GM20431 (cell line): Measurements from ENCODE around the gene NMBR.
"Not testable (repeated sequence)": the region's sequence is repeated elsewhere in the genome, so short reads cannot be mapped to it uniquely, and the experiment has no call there.

Experiments used
- in situ Hi-C: fragments of 300-500 bp; cut with MseI, MboI; formaldehyde crosslinking; loops from one replicate; pipeline ENCODE4 v1.15.0; 2020; ENCODE audit warnings: low sequenced_read_pairs; ENCODE audit not compliant: unreplicated experiment

NMBR gene

GRCh38 chr6:142155895-142156757 is 9.2 kb upstream of the NMBR start:
- in situ Hi-C loops = no loop called here

- in situ Hi-C loops = no loop called here
These were observed 8.2 kb upstream of the NMBR start for GRCh38 chr6:142155091-142155490.

DNA sequence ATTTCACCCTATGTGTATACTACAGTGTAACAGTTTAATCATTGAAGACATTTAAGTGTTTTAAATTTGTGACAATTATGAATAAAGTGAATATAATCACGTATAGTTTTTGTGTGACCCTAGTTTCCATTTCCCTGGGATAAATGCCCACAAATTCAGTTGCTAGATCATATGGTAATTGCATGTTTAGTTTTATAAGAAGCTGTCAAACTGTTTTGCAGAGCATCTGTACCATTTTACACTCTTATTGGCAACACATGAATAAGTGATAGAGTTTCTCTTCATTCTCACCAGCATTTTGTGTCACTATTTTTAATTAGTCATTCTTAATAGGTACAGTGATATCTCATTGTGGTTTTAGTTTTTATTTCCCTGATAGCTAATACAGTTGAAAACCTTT is 7.4 kb upstream of the NMBR start:
- in situ Hi-C loops = no loop called here

DNA sequence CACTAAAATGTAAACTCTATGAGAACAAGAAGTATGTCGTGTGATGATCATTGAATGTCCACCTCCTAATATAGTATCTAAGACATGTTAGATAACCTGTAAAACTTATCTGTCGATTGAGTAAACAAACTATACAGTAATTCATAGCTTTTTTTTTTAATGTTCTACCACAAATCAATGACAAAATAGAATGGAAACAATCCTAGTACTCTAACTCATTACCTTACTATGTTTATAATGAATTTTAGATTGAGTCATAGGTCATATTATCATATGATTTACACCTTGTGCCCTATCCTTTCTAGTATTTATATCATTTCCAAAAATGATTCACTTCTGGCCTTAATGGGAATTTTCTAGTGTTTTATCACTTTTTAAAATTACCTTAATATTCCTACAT is 6.3 kb upstream of the NMBR start:
- in situ Hi-C loops = no loop called here

DNA sequence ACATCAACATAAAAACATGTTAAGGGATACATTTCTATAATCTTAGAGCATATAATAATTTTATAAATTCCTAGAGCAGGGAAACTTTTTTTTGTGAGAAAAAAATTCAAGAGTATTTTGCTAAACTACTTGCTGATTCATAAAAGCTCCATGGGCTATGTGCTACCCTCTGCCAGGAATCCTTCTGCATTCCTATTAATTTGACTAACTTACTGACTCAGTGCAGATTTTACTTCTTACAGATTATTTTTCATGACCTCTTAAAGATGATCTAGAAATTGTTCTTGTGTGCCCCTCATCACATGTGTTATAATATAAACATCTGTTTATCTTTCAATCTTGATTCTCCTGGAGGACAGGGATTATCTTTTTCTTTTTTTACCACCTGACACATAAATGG is 5.8 kb upstream of the NMBR start:
- in situ Hi-C loops = no loop called here

DNA sequence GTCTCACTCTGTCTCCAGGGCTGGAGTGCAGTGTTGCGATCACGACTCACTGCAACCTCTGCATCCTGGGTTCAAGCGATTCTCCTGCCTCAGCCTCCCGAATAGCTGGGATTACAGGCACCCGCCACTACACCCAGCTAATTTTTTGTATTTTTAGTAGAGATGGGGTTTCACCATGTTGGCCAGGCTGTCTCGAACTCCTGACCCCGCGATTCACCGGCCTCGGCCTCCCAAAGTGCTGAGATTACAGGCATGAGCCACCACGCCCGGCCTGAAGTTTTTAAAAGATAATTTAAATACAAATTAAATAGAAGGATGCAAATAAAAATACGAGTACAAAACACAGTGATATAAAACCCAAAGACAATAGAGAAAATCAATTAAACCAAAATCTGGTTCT is 5.4 kb downstream of the NMBR start:
- in situ Hi-C loops = loop anchor here (25.0 kb wide), 1 partner anchor 246 kb away; no protein-coding TSS in a partner anchor

GRCh38 chr6:142138876-142139275 is 8.0 kb downstream of the NMBR start:
- in situ Hi-C loops = loop anchor here (25.0 kb wide), 1 partner anchor 248 kb away; no protein-coding TSS in a partner anchor

GRCh38 chr6:142132625-142133024 is 14.3 kb downstream of the NMBR start, which contains the start of gene GJE1:
TSS of gene GJE1 (plus strand) at chr6:142132925. CDS start at chr6:142133159, 234 bp downstream.
- in situ Hi-C loops = loop anchor here (25.0 kb wide), 1 partner anchor 255 kb away; no protein-coding TSS in a partner anchor

DNA sequence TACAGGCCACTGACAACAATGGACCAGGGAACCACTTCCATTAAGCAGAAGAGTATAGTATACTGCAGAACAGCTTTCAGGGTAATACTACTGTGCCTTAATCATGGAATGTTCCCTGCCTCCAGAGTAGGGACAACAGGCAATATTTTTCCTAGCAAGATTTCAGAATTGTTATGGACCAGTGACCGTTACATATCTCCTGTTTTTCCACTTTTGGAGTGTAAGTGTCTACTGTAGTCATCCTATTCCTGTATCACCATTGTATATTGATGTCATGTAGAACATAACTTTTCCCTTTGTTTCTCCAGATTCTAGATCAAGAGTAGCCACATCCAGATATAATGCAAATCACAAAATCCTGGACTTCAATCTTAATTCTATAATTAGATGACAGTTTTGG is 16.1 kb downstream of the NMBR start:
- in situ Hi-C loops = loop anchor here (25.0 kb wide), 1 partner anchor 256 kb away; no protein-coding TSS in a partner anchor

DNA sequence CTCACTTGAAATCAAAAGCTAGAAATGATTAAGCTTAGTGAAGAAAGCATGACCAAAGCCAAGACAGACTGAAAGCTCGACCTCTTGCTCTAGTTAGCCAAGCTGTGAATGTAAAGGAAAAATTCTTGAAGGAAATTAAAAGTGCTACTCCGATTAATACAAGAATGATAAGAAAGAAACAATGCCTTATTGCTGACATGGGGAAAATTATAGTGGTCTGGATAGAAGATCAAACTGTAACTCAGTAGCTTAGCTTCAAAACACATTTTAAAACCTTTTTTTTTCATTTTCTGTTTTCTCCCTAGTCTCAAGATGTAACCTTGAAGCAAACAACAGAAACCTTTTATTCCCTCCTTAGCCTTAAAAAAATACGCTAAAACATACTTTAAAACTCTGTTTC is 25.6 kb downstream of the NMBR start:
- in situ Hi-C loops = no loop called here

DNA sequence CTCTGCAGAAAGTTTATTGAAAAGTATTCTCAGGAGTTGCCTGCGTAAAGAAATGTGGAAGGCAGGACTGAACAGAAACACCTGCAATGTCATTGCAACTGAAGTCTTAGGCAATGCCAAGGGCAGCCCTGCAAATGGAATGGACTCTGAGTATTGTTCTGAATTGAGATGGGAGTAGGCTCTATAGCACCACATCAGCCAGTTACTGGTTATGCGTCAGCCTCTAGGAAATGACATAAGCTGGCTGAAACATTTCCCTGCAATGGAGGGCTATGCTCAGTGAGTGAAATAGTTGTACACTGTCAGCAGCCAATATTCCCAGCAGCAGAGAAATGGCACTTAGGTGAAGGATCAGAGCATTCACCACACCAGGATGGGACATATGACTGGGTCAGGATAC is 28.0 kb downstream of the NMBR start:
- in situ Hi-C loops = no loop called here

DNA sequence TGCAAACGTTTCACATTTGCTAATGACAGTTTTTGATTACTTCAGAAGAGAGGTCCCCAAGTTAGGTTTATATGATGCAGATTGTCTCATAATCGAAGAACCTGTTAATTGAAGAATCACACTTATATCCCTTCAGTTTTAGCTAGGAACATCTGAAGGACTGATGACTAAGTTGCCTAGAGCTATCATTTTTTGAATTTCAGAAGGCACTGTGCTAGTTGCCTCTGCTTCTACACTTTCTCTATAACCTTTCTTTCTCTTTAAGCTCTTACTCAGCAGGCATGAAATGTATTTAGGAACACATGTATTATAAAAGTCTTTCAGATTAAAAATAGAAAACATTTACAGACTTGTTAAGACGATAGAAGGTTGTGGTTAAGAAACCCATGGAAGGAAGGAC is 28.6 kb downstream of the NMBR start:
- in situ Hi-C loops = no loop called here

- in situ Hi-C loops = no loop called here
These were observed 29.6 kb downstream of the NMBR start for GRCh38 chr6:142117366-142117765.

DNA sequence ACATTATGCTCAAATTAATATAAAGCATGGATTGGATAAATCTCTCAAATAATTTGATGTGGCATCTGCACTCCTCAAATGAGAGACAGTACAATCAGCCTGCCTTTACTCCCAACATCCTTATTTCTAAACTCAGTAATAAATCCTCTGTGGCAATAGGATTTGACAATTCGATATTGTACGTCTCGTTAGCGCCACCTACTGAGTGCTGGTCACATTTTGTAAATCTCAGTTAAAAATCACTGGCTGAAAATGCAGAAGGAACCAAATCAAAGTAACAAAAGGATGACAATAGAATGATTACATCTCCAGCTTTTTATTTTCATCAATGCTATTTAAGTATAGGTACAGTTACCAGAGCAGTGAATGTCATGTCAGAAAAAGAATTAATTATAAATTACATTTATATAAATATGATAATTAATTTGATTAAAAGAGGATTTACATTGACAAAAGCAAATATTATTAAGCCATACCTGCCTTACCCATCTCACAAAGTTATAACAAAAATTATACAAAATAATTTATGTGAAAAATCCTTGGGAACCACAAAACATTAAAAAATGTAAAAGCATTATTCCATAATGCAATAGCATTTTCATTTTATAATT is 34.4 kb downstream of the NMBR start:
- in situ Hi-C loops = no loop called here

- in situ Hi-C loops = not testable (repeated sequence)
These were observed 36.1 kb downstream of the NMBR start for GRCh38 chr6:142110820-142111219.

GRCh38 chr6:142104820-142105219 is 42.1 kb downstream of the NMBR start:
- in situ Hi-C loops = not testable (repeated sequence)

DNA sequence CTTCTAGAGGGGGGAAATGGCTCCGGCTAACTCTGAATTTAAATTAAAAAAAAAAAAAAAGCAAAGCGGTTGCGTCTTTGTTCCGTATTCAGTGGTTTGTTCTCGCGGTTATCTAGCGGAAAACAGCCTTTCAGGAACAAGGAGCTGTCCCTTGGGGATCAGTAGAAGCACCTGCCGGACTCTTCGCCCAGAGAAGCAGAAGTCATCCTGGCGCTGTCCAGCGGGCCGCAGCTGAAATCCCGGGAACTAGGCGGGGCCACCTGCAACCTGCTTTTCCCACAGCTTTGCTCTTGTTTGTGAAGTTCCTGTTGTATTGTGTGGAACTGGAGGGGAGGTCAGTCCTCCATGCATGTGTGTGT is 58.1 kb downstream of the NMBR start:
- in situ Hi-C loops = no loop called here

- in situ Hi-C loops = no loop called here
These were observed 58.7 kb downstream of the NMBR start for GRCh38 chr6:142087950-142088857.

DNA sequence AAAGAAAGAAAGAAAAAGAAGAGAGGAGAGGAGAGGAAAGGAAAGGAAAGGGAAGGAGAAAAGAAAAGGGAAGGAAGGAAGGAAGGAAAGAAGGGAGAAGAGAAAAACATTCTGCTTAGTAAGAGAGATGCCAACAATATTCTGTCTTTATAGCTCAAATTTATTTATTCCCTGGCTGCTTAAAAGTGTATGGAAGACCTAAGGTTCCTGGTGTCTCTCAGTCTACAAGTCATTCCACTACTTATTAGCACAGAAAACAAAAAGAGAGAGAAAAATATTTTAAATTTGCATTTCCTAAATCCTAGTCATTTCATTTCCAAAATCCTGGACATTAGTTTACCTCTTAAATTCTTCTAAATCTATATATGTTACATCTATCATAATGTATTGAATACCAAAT is 67.8 kb downstream of the NMBR start:
- in situ Hi-C loops = no loop called here

DNA sequence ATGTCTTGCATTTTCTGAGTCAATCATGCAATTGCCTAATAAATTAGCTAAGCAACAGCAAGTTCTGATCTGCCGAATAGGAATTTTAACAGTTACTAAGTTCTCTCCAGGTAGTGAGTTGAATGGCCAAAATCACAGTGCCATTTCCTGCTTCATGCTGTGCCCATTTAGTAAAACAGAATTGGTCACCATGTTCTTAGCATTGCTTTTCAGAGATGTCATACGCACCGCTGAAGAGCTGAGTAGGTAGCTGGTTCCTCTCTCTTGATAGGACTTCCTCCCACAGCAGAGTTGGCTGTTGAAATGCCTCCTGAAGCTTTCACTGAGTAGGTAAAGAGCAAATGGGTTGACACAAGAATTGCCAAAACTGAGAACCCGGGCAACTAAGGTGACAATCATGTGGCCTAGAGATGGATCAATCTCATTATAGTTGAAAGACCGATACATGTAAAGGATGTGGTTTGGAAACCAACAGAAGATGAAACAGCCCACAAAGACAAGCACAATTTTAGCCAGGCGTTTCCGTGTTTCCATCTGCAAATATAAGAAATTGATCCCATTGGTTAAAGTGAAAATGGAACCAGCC is 71.3 kb downstream of the NMBR start:
- in situ Hi-C loops = no loop called here
